IMR-90 (cell line): ENCODE data around the gene ARHGEF38. TPM values are rescaled to one million over a fixed set of nuclear protein-coding genes. Genes with fewer than 3 reads are reported as not detected.

Experiments used
- ATAC-seq: fragments of 200-7000 bp; cut with Tn5 transposase; 2 replicates; pipeline ENCODE4 v1.9.1; 2020; ENCODE audit warnings: low read depth, mild to moderate bottlenecking, moderate library complexity
- BruUV-seq: library from RNA; stranded (reverse); fragments of 400-500 nt; replicated peaks from 2 replicates; lab custom pipeline; 2021; lab: Mats Ljungman, UMichigan
- CTCF ChIA-PET: fragments of 300-600 bp; formaldehyde crosslinking; extraction: SDS; loops from one replicate; lab custom pipeline; 2021; ENCODE audit warnings: antibody characterized with exemption; lab: Yijun Ruan, JAX
- POLR2A ChIA-PET: fragments of 300-600 bp; sonication (Branson Sonifier 250); formaldehyde crosslinking; loops from one replicate; lab custom pipeline; 2022; ENCODE audit warnings: antibody characterized with exemption; ENCODE audit not compliant: unreplicated experiment; lab: Charles Lee
- DNase-seq: peaks from one replicate; pipeline ENCODE4 v3.0.0; 2013
- H2AFZ ChIP-seq: replicated peaks from 2 replicates; pipeline ENCODE3; 2013; ENCODE audit warnings: low read length, mild to moderate bottlenecking; ENCODE audit not compliant: poor library complexity
- H2AK5ac ChIP-seq: 2 replicates; pipeline ENCODE4 v1.6.1; 2013; ENCODE audit warnings: low read depth, low read length, inconsistent platforms
- H2AK9ac ChIP-seq: replicated peaks from 2 replicates; pipeline ENCODE3; 2013; ENCODE audit warnings: mild to moderate bottlenecking, low read depth, low read length, moderate library complexity; ENCODE audit not compliant: poor library complexity
- H2BK120ac ChIP-seq: 2 replicates; pipeline ENCODE4 v1.6.1; 2013; ENCODE audit warnings: low read depth, low read length, inconsistent platforms
- H2BK15ac ChIP-seq: 3 replicates; pipeline ENCODE4 v1.6.1; 2013; ENCODE audit warnings: low read depth, low read length, inconsistent platforms
- H2BK20ac ChIP-seq: 2 replicates; pipeline ENCODE4 v1.6.1; 2013; ENCODE audit warnings: low read depth, mild to moderate bottlenecking, inconsistent platforms, low read length, moderate library complexity
- H2BK5ac ChIP-seq: 2 replicates; pipeline ENCODE4 v1.6.1; 2013; ENCODE audit warnings: mild to moderate bottlenecking, low read depth, low read length, inconsistent platforms; ENCODE audit not compliant: poor library complexity, severe bottlenecking
- H3K14ac ChIP-seq: replicated peaks from 2 replicates; pipeline ENCODE4 v1.6.1; 2013; ENCODE audit warnings: low read depth, low read length, inconsistent platforms
- H3K18ac ChIP-seq: 2 replicates; pipeline ENCODE4 v1.6.1; 2013; ENCODE audit warnings: low read depth, low read length, control low read depth
- H3K23ac ChIP-seq: 2 replicates; pipeline ENCODE4 v1.6.1; 2013; ENCODE audit warnings: low read depth, low read length, inconsistent platforms
- H3K27ac ChIP-seq: 2 replicates; pipeline ENCODE4 v1.5.1; 2013; ENCODE audit warnings: mild to moderate bottlenecking, control low read depth, low read length; ENCODE audit not compliant: insufficient read depth
- H3K27me3 ChIP-seq: 2 replicates; pipeline ENCODE4 v1.6.1; 2013; ENCODE audit warnings: low read length; ENCODE audit not compliant: control insufficient read depth, insufficient read depth
- H3K36me3 ChIP-seq: 2 replicates; pipeline ENCODE4 v1.6.1; 2013; ENCODE audit warnings: low read length, mixed read lengths; ENCODE audit not compliant: control insufficient read depth, insufficient read depth
- H3K4ac ChIP-seq: 2 replicates; pipeline ENCODE4 v1.6.1; 2013; ENCODE audit warnings: low read depth, low read length, inconsistent platforms
- H3K4me1 ChIP-seq: 2 replicates; pipeline ENCODE4 v1.6.1; 2013; ENCODE audit warnings: low read length, mixed read lengths; ENCODE audit not compliant: control insufficient read depth, insufficient read depth
- H3K4me2 ChIP-seq: 2 replicates; pipeline ENCODE4 v1.6.1; 2013; ENCODE audit warnings: low read depth, mild to moderate bottlenecking, control low read depth, low read length, moderate library complexity
- H3K4me3 ChIP-seq: 2 replicates; pipeline ENCODE4 v1.5.1; 2013; ENCODE audit warnings: low read depth, mild to moderate bottlenecking, control low read depth, low read length, moderate library complexity; ENCODE audit not compliant: insufficient read depth
- H3K56ac ChIP-seq: 2 replicates; pipeline ENCODE4 v1.6.1; 2013; ENCODE audit warnings: low read length, inconsistent platforms; ENCODE audit not compliant: insufficient read depth; ENCODE audit errors: extremely low read depth
- H3K79me1 ChIP-seq, 2 experiments: 2 replicates each; pipeline ENCODE4 v1.6.1; 2013; ENCODE audit warnings: low read length in 2 of 2, inconsistent platforms in 1 of 2, low read depth in 1 of 2
- H3K9ac ChIP-seq: 2 replicates; pipeline ENCODE4 v1.6.1; 2013; ENCODE audit warnings: low read depth, low read length, control low read depth
- H3K9me1 ChIP-seq: 2 replicates; pipeline ENCODE4 v1.6.1; 2013; ENCODE audit warnings: low read length, inconsistent platforms; ENCODE audit not compliant: insufficient read depth
- H3K9me3 ChIP-seq: 2 replicates; pipeline ENCODE4 v1.6.1; 2013; ENCODE audit warnings: low read length; ENCODE audit not compliant: control insufficient read depth, insufficient read depth
- H4K20me1 ChIP-seq: 2 replicates; pipeline ENCODE4 v1.6.1; 2013; ENCODE audit warnings: low read length, inconsistent platforms; ENCODE audit not compliant: insufficient read depth
- H4K5ac ChIP-seq: 2 replicates; pipeline ENCODE4 v1.6.1; 2013; ENCODE audit warnings: mild to moderate bottlenecking, low read depth, low read length, control low read depth
- H4K8ac ChIP-seq, 2 experiments: 2 replicates each; pipeline ENCODE4 v1.6.1; 2013; ENCODE audit warnings: low read depth in 2 of 2, low read length in 2 of 2, control low read depth in 1 of 2, inconsistent platforms in 1 of 2
- H4K91ac ChIP-seq: 2 replicates; pipeline ENCODE4 v1.6.1; 2013; ENCODE audit warnings: low read depth, low read length, inconsistent platforms; ENCODE audit not compliant: insufficient read depth
- BHLHE40 ChIP-seq: fragments of 150-350 bp; IDR thresholded peaks from 2 replicates; pipeline ENCODE4 v1.6.1; 2016; ENCODE audit warnings: mild to moderate bottlenecking, low read depth, low read length
- CEBPB ChIP-seq: IDR thresholded peaks from 2 replicates; pipeline ENCODE4 v1.6.1; 2012; ENCODE audit warnings: low read depth, low read length, improper control_type of control experiment
- CHD1 ChIP-seq: IDR thresholded peaks from 2 replicates; pipeline ENCODE4 v1.6.1; 2012; ENCODE audit warnings: low read depth, low read length, improper control_type of control experiment
- FOS ChIP-seq: fragments of 150-350 bp; IDR thresholded peaks from 2 replicates; pipeline ENCODE4 v1.6.1; 2016; ENCODE audit warnings: low read depth, low read length
- MAZ ChIP-seq: IDR thresholded peaks from 2 replicates; pipeline ENCODE4 v1.6.1; 2012; ENCODE audit warnings: low read depth, mild to moderate bottlenecking, low read length, improper control_type of control experiment, moderate library complexity, borderline replicate concordance
- NFE2L2 ChIP-seq: fragments of 150-350 bp; IDR thresholded peaks from 2 replicates; pipeline ENCODE4 v1.6.1; 2016; ENCODE audit warnings: low read depth, mild to moderate bottlenecking, low read length
- SMC3 ChIP-seq: fragments of 150-350 bp; IDR thresholded peaks from 2 replicates; pipeline ENCODE4 v1.6.1; 2016; ENCODE audit warnings: low read depth, mild to moderate bottlenecking, antibody characterized with exemption, low read length, moderate library complexity
- WGBS, 2 experiments: methylation state at CpG; one replicate each; pipeline versions ENCODE4 v1.1.5 to v1.1.7; 2013; ENCODE audit warnings: missing lambda C conversion rate in 2 of 2; ENCODE audit not compliant: insufficient read length in 1 of 2; ENCODE audit errors: extremely low coverage in 2 of 2; 5-methylcytosine and 5-hydroxymethylcytosine counted together
- dilution Hi-C: fragments of 300-500 bp; cut with HindIII; formaldehyde crosslinking; loops from one replicate; pipeline ENCODE4 v1.14.3; 2018; ENCODE audit warnings: low sequenced_read_pairs; ENCODE audit not compliant: unreplicated experiment
- in situ Hi-C: fragments of 300-500 bp; cut with MboI; formaldehyde crosslinking; loops from 3 replicates; pipeline ENCODE4 v1.14.3; 2019; ENCODE audit warnings: low sequenced_read_pairs, inconsistent platforms, mixed read lengths
- intact Hi-C: fragments of 100-400 bp; cut with micrococcal nuclease; formaldehyde crosslinking; loops from 2 replicates; pipeline ENCODE4 v1.10.0; 2022
- polyA plus RNA-seq, 3 experiments: library from polyadenylated mRNA; depleted of rRNA; stranded (reverse); fragments of >200 nt; gene quantifications; 2 replicates each; pipeline ENCODE4 v1.2.3, GENCODE V29; 2012; ENCODE audit warnings: low replicate concordance in 1 of 3
- total RNA-seq: library from RNA; depleted of rRNA; stranded (reverse); fragments of >200 nt; gene quantifications from 2 replicates; pipeline ENCODE4 v1.2.3, GENCODE V29; 2012
- TF ChIP-seq, protein P1 (sequence below): fragments of 150-350 bp; IDR thresholded peaks from 2 replicates; pipeline ENCODE4 v1.6.1; 2017; ENCODE audit warnings: mild to moderate bottlenecking, antibody characterized with exemption, low read length, low read depth
- TF ChIP-seq, protein P2 (sequence below): conservative IDR thresholded peaks from 2 replicates; pipeline ENCODE4 v1.5.1; 2012; ENCODE audit warnings: mild to moderate bottlenecking, low read depth, low read length, improper control_type of control experiment
- TF ChIP-seq, protein P3 (sequence below): fragments of 150-350 bp; IDR thresholded peaks from 2 replicates; pipeline ENCODE4 v1.6.1; 2016; ENCODE audit warnings: low read depth, mild to moderate bottlenecking, low read length, moderate library complexity, borderline replicate concordance

The ARHGEF38 gene
- total and polyA plus RNA-seq, 2 of the 4 experiments (the other 2 are of a cell fraction): not detected

DNA sequence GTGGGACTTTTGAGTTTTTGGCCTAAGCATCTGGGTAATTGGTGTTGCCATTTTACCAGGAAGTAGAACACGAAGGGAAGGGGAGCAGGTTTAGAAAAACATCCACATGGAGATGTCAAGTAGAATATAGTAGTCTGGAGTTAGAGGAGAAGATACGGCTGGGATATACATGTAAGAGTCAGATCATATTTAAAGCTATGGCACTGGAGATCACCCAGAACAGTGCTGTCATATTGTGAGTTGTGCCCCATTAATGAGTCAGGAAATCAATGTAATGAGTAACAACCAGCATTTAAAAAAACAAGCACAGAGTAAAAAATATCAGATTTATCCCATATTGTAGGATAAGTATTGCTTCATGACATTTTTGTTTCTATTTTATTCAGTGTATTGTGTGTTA, 160.3 kb downstream of the ARHGEF38 start:
- H2BK15ac ChIP-seq: no peak overlapping the region
- no peak overlapping the region for H3K9ac ChIP-seq
- ATAC-seq: no peak
- H4K5ac ChIP-seq: no peak overlapping the region
- H2AK5ac ChIP-seq: no peak overlapping the region
- ChIA-PET POLR2A (no interaction called here), CTCF (interaction anchor here (0.6 to 1.2 kb wide), 3 partner anchors 23 to 727 kb away, joined by 3 read pairs; no protein-coding TSS in a partner anchor)
- dilution Hi-C loops: no loop called here
- BruUV-seq: no TSS peak
- DNase-seq: no peak
- H2BK20ac ChIP-seq: no peak overlapping the region
- H2BK5ac ChIP-seq: no peak overlapping the region
- no peak overlapping the region for H3K56ac ChIP-seq
- no peaks in the 10 kb centered on the region for H3K27me3 ChIP-seq
- H3K23ac ChIP-seq: peak overlapping the region; percentile 51; the same call in 1 of the 2 replicates
- H4K20me1 ChIP-seq: no peaks in the 10 kb centered on the region
- no peak overlapping the region for H2BK120ac ChIP-seq
- H4K91ac ChIP-seq: no peak overlapping the region
- no peaks in the 10 kb centered on the region for H3K9me1 ChIP-seq
- 100% methylated on average over 1 of the region's 2 CpGs; no CpG with 5 or more reads in 1 of the 2 experiments for WGBS, 2 experiments
- no peak overlapping the region for H3K4me2 ChIP-seq
- intact Hi-C loops: no loop called here
- in situ Hi-C loops: no loop called here
- H3K79me1 ChIP-seq: peaks cover 14 to 28% of the 10 kb centered on the region in 2 experiments
- H3K14ac ChIP-seq: no peak overlapping the region
- no peak overlapping the region for H3K4me3 ChIP-seq
- H3K4ac ChIP-seq: no peak overlapping the region
- H2AK9ac ChIP-seq: no peak overlapping the region
- H3K9me3 ChIP-seq: no peaks in the 10 kb centered on the region
- H3K4me1 ChIP-seq: no peaks in the 10 kb centered on the region
- no peak overlapping the region for H2AFZ ChIP-seq
- no peak for TF ChIP-seq SMC3
- TF ChIP-seq CEBPB: no peak
- TF ChIP-seq, protein P1, sequence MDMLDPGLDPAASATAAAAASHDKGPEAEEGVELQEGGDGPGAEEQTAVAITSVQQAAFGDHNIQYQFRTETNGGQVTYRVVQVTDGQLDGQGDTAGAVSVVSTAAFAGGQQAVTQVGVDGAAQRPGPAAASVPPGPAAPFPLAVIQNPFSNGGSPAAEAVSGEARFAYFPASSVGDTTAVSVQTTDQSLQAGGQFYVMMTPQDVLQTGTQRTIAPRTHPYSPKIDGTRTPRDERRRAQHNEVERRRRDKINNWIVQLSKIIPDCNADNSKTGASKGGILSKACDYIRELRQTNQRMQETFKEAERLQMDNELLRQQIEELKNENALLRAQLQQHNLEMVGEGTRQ: no peak
- no peak for TF ChIP-seq CHD1
- no peak for TF ChIP-seq BHLHE40
- no peak for TF ChIP-seq FOS
- no peak for TF ChIP-seq MAZ
- TF ChIP-seq, protein P2, sequence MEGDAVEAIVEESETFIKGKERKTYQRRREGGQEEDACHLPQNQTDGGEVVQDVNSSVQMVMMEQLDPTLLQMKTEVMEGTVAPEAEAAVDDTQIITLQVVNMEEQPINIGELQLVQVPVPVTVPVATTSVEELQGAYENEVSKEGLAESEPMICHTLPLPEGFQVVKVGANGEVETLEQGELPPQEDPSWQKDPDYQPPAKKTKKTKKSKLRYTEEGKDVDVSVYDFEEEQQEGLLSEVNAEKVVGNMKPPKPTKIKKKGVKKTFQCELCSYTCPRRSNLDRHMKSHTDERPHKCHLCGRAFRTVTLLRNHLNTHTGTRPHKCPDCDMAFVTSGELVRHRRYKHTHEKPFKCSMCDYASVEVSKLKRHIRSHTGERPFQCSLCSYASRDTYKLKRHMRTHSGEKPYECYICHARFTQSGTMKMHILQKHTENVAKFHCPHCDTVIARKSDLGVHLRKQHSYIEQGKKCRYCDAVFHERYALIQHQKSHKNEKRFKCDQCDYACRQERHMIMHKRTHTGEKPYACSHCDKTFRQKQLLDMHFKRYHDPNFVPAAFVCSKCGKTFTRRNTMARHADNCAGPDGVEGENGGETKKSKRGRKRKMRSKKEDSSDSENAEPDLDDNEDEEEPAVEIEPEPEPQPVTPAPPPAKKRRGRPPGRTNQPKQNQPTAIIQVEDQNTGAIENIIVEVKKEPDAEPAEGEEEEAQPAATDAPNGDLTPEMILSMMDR: no peak
- TF ChIP-seq, protein P3, sequence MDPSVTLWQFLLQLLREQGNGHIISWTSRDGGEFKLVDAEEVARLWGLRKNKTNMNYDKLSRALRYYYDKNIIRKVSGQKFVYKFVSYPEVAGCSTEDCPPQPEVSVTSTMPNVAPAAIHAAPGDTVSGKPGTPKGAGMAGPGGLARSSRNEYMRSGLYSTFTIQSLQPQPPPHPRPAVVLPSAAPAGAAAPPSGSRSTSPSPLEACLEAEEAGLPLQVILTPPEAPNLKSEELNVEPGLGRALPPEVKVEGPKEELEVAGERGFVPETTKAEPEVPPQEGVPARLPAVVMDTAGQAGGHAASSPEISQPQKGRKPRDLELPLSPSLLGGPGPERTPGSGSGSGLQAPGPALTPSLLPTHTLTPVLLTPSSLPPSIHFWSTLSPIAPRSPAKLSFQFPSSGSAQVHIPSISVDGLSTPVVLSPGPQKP: no peak
- no peak for TF ChIP-seq NFE2L2
- no peaks in the 10 kb centered on the region for H3K36me3 ChIP-seq
- H4K8ac ChIP-seq: peak overlapping the region in 1 of 2 experiments; percentile 30; a peak in 1 of 4 replicates
- H3K18ac ChIP-seq: no peak overlapping the region
- H3K27ac ChIP-seq: no peak overlapping the region
